Adrenal gland (tissue), 12 donors: ENCODE measurements around the gene WDR6. TPM values are rescaled to one million over a fixed set of nuclear protein-coding genes. Genes with fewer than 3 reads are reported as not detected.
A peak's percentile ranks its signal among the peaks of the same experiment; 100 is the strongest.

Experiments
- DNase-seq, 7 donors: peaks; one replicate each; pipeline ENCODE4 v3.0.0-alpha.2; 2019 to 2020
- H3K27ac ChIP-seq, 5 donors: fragments of 200-600 bp; sonication (generic) in 4 of 5; 1 replicate in 3 of 5; 2 replicates in 2 of 5; pipeline versions ENCODE4 v1.5.1 to v1.8.0; 2016 to 2020; ENCODE audit warnings: mild to moderate bottlenecking in 1 of 5
- H3K27me3 ChIP-seq: fragments of 200-600 bp; 2 replicates; pipeline ENCODE4 v1.8.0; 2021
- H3K36me3 ChIP-seq, 2 donors: fragments of 200-600 bp; replicated peaks in 1 of 2; 1 replicate in 1 of 2; 2 replicates in 1 of 2; pipeline versions ENCODE4 v1.5.1 to v1.8.0; 2018 to 2022
- H3K4me1 ChIP-seq, 2 donors: fragments of 200-600 bp; replicated peaks in 1 of 2; 1 replicate in 1 of 2; 2 replicates in 1 of 2; pipeline versions ENCODE4 v1.5.1 to v1.8.0; 2018 to 2021
- H3K4me3 ChIP-seq, 4 donors: fragments of 200-600 bp; sonication (generic) in 3 of 4; one replicate each; pipeline ENCODE4 v1.5.1; 2016 to 2018
- H3K9me3 ChIP-seq, 3 donors: fragments of 200-600 bp; sonication (generic) in 1 of 3; replicated peaks in 1 of 3; 1 replicate in 2 of 3; 2 replicates in 1 of 3; pipeline versions ENCODE4 v1.5.1 to v1.8.0; 2016 to 2021
- CTCF ChIP-seq, 6 experiments: fragments of 450-650 bp in 4 of 6; fragments of 200-600 bp in 2 of 6; sonication (generic) in 1 of 6; IDR thresholded peaks; 1 replicate in 5 of 6; 2 replicates in 1 of 6; pipeline versions ENCODE4 v1.5.1 to v1.8.0; 2016 to 2021; ENCODE audit warnings: antibody characterized with exemption in 6 of 6, mild to moderate bottlenecking in 2 of 6, moderate library complexity in 1 of 6
- POLR2A ChIP-seq, 2 donors: fragments of 450-650 bp; IDR thresholded peaks; one replicate each; pipeline ENCODE4 v1.6.1; 2017; ENCODE audit warnings: antibody characterized with exemption in 2 of 2, mild to moderate bottlenecking in 2 of 2, moderate library complexity in 1 of 2
- WGBS, 4 donors: extraction: QIAGEN DNeasy Blood & Tissue Kit in 2 of 4; methylation state at CpG; one replicate each; pipeline versions ENCODE4 v1.1.5 to v1.1.7; 2013 to 2017; 5-methylcytosine and 5-hydroxymethylcytosine counted together
- intact Hi-C, 2 donors: fragments of 100-400 bp; cut with DNase I; formaldehyde crosslinking; loops; one replicate each; pipeline versions ENCODE4 v1.14.1 to v1.15.0; 2022 to 2023
- microRNA counts, 2 donors: library from miRNA; unstranded; fragments of <30 nt; microRNA quantifications; one replicate each; lab custom pipeline; 2016
- microRNA-seq, 3 donors: library from miRNA; unstranded; fragments of <30 nt; microRNA quantifications; one replicate each; pipeline ENCODE4, GENCODE V29; 2017 to 2020
- polyA plus RNA-seq, 3 donors: library from polyadenylated mRNA; stranded (reverse); fragments of 200-250 nt in 2 of 3; fragments of 350-450 nt in 1 of 3; fragmentation: Illumina TruSeq in 1 of 3; extraction: RNeasy Lipid Tissue Mini Kit (QIAGEN cat#74804) in 1 of 3; gene quantifications; one replicate each; pipeline ENCODE4 v1.2.3, GENCODE V29; 2013 to 2014
- small RNA-seq, 2 donors: library from RNA; depleted of rRNA; stranded (forward); fragments of <200 nt; gene quantifications; one replicate each; pipeline ENCODE3, GENCODE V24; 2016
- total RNA-seq, 9 donors: library from RNA; depleted of rRNA in 4 of 9; stranded (reverse); fragments of >200 nt in 4 of 9; fragments of 120-200 nt in 1 of 9; fragmentation: NEBNext Ultra II Directional in 1 of 9; extraction: Animal tissue kit (Norgen Biotek cat#: 25700) in 1 of 9; gene quantifications; one replicate each; pipeline versions ENCODE4 v1.1.0 to v1.2.4, GENCODE V29; 2013 to 2023
- donor health status: healthy with polysubstance abuse.
- donor health status: Bipolar disorder and iron deficiency.
- donor health status: DM: yes; HTN: yes; CAD: no.
- donor health status: DM: no; HTN: no; CAD: no.
- donor health status: DM: no; HTN: no; CAD: no.
- donor health status: DM: yes; HTN: yes; CAD: no.

The WDR6 gene
- total and polyA plus RNA-seq, 12 donors = 86.0 to 699 (median 177) TPM

- DNase-seq = no peak
- WGBS, 4 donors = 80 to 92% (median 90%) methylated on average over 7 of the region's 7 CpGs
- Histone ChIP-seq H3K9me3 (no peaks in the 10 kb centered on the region), H3K36me3 (peaks cover 0 to 73% of the 10 kb centered on the region in 2 donors), H3K27me3 (no peaks in the 10 kb centered on the region), H3K4me1 (no peaks in the 10 kb centered on the region), H3K4me3 (no peak overlapping the region), H3K27ac (peak overlapping the region in 1 of 5 donors; percentile 36)
- no peak for TF ChIP-seq POLR2A (IDR thresholded peaks at IDR 0.05)
- TF ChIP-seq CTCF (IDR thresholded peaks at IDR 0.05) = no peak
- intact Hi-C loops = no loop called here
These were observed 50.8 kb downstream of the WDR6 start for GRCh38 chr3:49058011-49058410.

MicroRNAs within 50 kb of the gene (microRNA counts, 767-probe panel; counts per million panel counts)
- 6,288 to 7,105 counts per million in 2 donors for microRNA hsa-miR-191-5p (lab: Ali Mortazavi, UCI)
- microRNA hsa-miR-425-5p (lab: Ali Mortazavi, UCI) = 2,618 to 3,594 counts per million in 2 donors

Small RNA genes within 50 kb of the gene (microRNA-seq; reads per million reads assigned to microRNA genes)
- 6,360 to 16,741 (median 8,238) reads per million in 3 donors for gene MIR191
- gene MIR425 = 1,784 to 2,108 (median 2,018) reads per million in 3 donors

Small RNA genes within 50 kb of the gene (small RNA-seq; reads per million reads assigned to genes)
- 6,703 to 10,043 reads per million in 2 donors for gene MIR191
- gene MIR425 = 28.9 to 35.5 reads per million in 2 donors

Other genes starting within 250 kb of the WDR6 start
- gene PRKAR2A, start 159.5 kb upstream of the WDR6 start, total RNA-seq = 100 to 1,000 TPM in 2 of 9 donors, 10 to 100 TPM in 7; 33.0 to 177 (median 65.4) TPM
- 10 to 100 TPM in 2 of 3 donors, 1 to 10 TPM in 1; 8.4 to 41.1 (median 12.6) TPM for gene PRKAR2A, start 159.5 kb upstream of the WDR6 start, polyA plus RNA-seq
- gene SLC25A20, start 108.5 kb upstream of the WDR6 start, total RNA-seq = 10 to 100 TPM; 31.8 to 63.6 (median 50.1) TPM
- gene SLC25A20, start 108.5 kb upstream of the WDR6 start, polyA plus RNA-seq = 10 to 100 TPM; 15.5 to 70.6 (median 18.1) TPM
- gene ARIH2, start 88.5 kb upstream of the WDR6 start, total RNA-seq = 100 to 1,000 TPM in 2 of 9 donors, 10 to 100 TPM in 7; 68.5 to 135 (median 86.7) TPM
- gene ARIH2, start 88.5 kb upstream of the WDR6 start, polyA plus RNA-seq = 10 to 100 TPM; 46.7 to 84.8 (median 70.5) TPM
- gene P4HTM, start 17.1 kb upstream of the WDR6 start, total RNA-seq = 100 to 1,000 TPM in 4 of 9 donors, 10 to 100 TPM in 5; 38.8 to 174 (median 99.8) TPM
- gene P4HTM, start 17.1 kb upstream of the WDR6 start, polyA plus RNA-seq = 100 to 1,000 TPM in 2 of 3 donors, 10 to 100 TPM in 1; 26.6 to 155 (median 129) TPM
- gene DALRD3, start 11.2 kb downstream of the WDR6 start, total RNA-seq = 10 to 100 TPM; 18.4 to 87.9 (median 40.7) TPM
- gene DALRD3, start 11.2 kb downstream of the WDR6 start, polyA plus RNA-seq = 10 to 100 TPM; 22.8 to 65.2 (median 53.1) TPM
- gene NDUFAF3, start 14.7 kb downstream of the WDR6 start, total RNA-seq = 100 to 1,000 TPM in 8 of 9 donors, 10 to 100 TPM in 1; 87.2 to 442 (median 171) TPM
- gene NDUFAF3, start 14.7 kb downstream of the WDR6 start, polyA plus RNA-seq = 100 to 1,000 TPM; 102 to 578 (median 269) TPM
- 100 to 1,000 TPM; 113 to 225 (median 129) TPM for gene IMPDH2, start 22.0 kb downstream of the WDR6 start, total RNA-seq
- 100 to 1,000 TPM; 145 to 171 (median 152) TPM for gene IMPDH2, start 22.0 kb downstream of the WDR6 start, polyA plus RNA-seq
- gene QRICH1, start 86.7 kb downstream of the WDR6 start, total RNA-seq = 100 to 1,000 TPM in 1 of 9 donors, 10 to 100 TPM in 8; 63.0 to 101 (median 82.9) TPM
- gene QRICH1, start 86.7 kb downstream of the WDR6 start, polyA plus RNA-seq = 10 to 100 TPM; 46.2 to 90.4 (median 69.0) TPM
- 100 to 1,000 TPM; 183 to 326 (median 263) TPM for gene QARS1, start 97.4 kb downstream of the WDR6 start, total RNA-seq
- 100 to 1,000 TPM; 144 to 534 (median 353) TPM for gene QARS1, start 97.4 kb downstream of the WDR6 start, polyA plus RNA-seq
- gene USP19, start 113.4 kb downstream of the WDR6 start, total RNA-seq = 100 to 1,000 TPM in 2 of 9 donors, 10 to 100 TPM in 7; 37.5 to 744 (median 86.9) TPM
- 10 to 100 TPM; 26.1 to 43.4 (median 27.8) TPM for gene USP19, start 113.4 kb downstream of the WDR6 start, polyA plus RNA-seq
- gene LAMB2, start 125.7 kb downstream of the WDR6 start, total RNA-seq = 1,000 to 10,000 TPM in 3 of 9 donors, 100 to 1,000 TPM in 6; 275 to 1,423 (median 784) TPM
- gene LAMB2, start 125.7 kb downstream of the WDR6 start, polyA plus RNA-seq = 1,000 to 10,000 TPM in 2 of 3 donors, 100 to 1,000 TPM in 1; 346 to 1,805 (median 1,141) TPM
- gene CCDC71, start 158.9 kb downstream of the WDR6 start, total RNA-seq = 10 to 100 TPM; 23.5 to 46.4 (median 32.2) TPM
- 10 to 100 TPM; 13.4 to 17.7 (median 15.7) TPM for gene CCDC71, start 158.9 kb downstream of the WDR6 start, polyA plus RNA-seq
- gene KLHDC8B, start 164.2 kb downstream of the WDR6 start, total RNA-seq = 100 to 1,000 TPM; 195 to 501 (median 247) TPM
- 100 to 1,000 TPM; 127 to 226 (median 171) TPM for gene KLHDC8B, start 164.2 kb downstream of the WDR6 start, polyA plus RNA-seq